Activated CD8-positive, alpha-beta T cell treated with anti-CD3 and anti-CD28 coated beads for 36 hours (primary cell): ENCODE measurements around the gene NFIC. TPM values are rescaled to one million over a fixed set of nuclear protein-coding genes. Genes with fewer than 3 reads are reported as not detected.

Source experiments
- ATAC-seq: fragments of 200-7000 bp; cut with Tn5 transposase; one replicate; pipeline ENCODE4 v1.10.0; 2021; ENCODE audit warnings: mild to moderate bottlenecking, moderate library complexity
- CTCF ChIA-PET: fragments of 350-600 bp; sonication (Branson Sonifier 250); formaldehyde crosslinking; loops from one replicate; lab custom pipeline; 2021; ENCODE audit warnings: antibody characterized with exemption; lab: Charles Lee
- POLR2A ChIA-PET: fragments of 350-600 bp; sonication (Branson Sonifier 250); formaldehyde crosslinking; loops from one replicate; lab custom pipeline; 2021; ENCODE audit warnings: antibody characterized with exemption; lab: Charles Lee
- DNase-seq: peaks from one replicate; pipeline ENCODE4 v3.0.0-alpha.2; 2020
- H3K27ac Mint-ChIP-seq: one replicate; pipeline ENCODE4 v1.8.0; 2021; ENCODE audit warnings: mild to moderate bottlenecking, mixed read lengths
- H3K27me3 Mint-ChIP-seq: one replicate; pipeline ENCODE4 v1.8.0; 2021; ENCODE audit warnings: mixed read lengths
- H3K36me3 Mint-ChIP-seq: one replicate; pipeline ENCODE4 v1.8.0; 2021; ENCODE audit warnings: low read depth, mixed read lengths
- H3K4me1 Mint-ChIP-seq: one replicate; pipeline ENCODE4 v1.8.0; 2021; ENCODE audit warnings: low read depth, mixed read lengths
- H3K4me3 Mint-ChIP-seq: one replicate; pipeline ENCODE4 v1.8.0; 2021; ENCODE audit warnings: mild to moderate bottlenecking, moderate library complexity, mixed read lengths
- H3K9me3 Mint-ChIP-seq: one replicate; pipeline ENCODE4 v1.8.0; 2021; ENCODE audit warnings: mixed read lengths
- intact Hi-C: fragments of 100-400 bp; cut with micrococcal nuclease; formaldehyde crosslinking; loops from one replicate; pipeline ENCODE4 v1.10.0; 2022
- total RNA-seq, 2 experiments: library from RNA; stranded (reverse); gene quantifications; one replicate each; pipeline ENCODE4 v1.2.3, GENCODE V29; 2021
- TF ChIP-seq, protein P1 (sequence below): fragments of 200-600 bp; IDR thresholded peaks from one replicate; pipeline ENCODE4 v1.8.0; 2022; ENCODE audit warnings: antibody characterized with exemption, mild to moderate bottlenecking

NFIC gene
- total RNA-seq, 2 experiments from 2014 or later: 19.0 to 20.8 TPM

DNA sequence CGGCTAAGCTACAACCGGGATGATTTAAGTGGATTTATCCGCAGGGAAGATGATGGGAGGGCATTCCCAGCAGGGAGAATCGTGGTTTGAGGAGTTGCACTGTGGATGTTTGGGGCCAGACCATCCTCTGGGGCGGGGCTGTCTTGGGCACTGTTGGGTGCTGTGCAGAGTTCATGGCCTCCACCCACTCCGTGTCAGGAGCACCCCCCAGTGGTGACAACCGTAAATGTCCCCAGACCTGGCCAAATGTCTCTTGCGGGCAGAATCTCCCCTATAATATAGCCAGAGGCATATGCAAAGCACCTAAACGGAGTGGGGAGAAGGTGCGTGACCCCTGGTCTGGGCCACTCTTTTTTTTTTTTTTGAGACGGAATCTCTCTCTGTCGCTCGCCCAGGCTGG, 73.7 kb downstream of the NFIC start:
- H3K36me3 Mint-ChIP-seq: peaks cover 7% of the 10 kb centered on the region
- ATAC-seq (peak; percentile 63), DNase-seq (peak; percentile 76)
- H3K4me3 Mint-ChIP-seq: no peak overlapping the region
- H3K27me3 Mint-ChIP-seq: no peaks in the 10 kb centered on the region
- TF ChIP-seq, protein P1, sequence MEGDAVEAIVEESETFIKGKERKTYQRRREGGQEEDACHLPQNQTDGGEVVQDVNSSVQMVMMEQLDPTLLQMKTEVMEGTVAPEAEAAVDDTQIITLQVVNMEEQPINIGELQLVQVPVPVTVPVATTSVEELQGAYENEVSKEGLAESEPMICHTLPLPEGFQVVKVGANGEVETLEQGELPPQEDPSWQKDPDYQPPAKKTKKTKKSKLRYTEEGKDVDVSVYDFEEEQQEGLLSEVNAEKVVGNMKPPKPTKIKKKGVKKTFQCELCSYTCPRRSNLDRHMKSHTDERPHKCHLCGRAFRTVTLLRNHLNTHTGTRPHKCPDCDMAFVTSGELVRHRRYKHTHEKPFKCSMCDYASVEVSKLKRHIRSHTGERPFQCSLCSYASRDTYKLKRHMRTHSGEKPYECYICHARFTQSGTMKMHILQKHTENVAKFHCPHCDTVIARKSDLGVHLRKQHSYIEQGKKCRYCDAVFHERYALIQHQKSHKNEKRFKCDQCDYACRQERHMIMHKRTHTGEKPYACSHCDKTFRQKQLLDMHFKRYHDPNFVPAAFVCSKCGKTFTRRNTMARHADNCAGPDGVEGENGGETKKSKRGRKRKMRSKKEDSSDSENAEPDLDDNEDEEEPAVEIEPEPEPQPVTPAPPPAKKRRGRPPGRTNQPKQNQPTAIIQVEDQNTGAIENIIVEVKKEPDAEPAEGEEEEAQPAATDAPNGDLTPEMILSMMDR: peak; percentile 65
- peaks cover 9% of the 10 kb centered on the region for H3K4me1 Mint-ChIP-seq
- intact Hi-C loops: no loop called here
- ChIA-PET POLR2A (interaction anchor here (1.0 kb wide), 1 partner anchor 135 kb away, joined by 3 read pairs; no protein-coding TSS in a partner anchor), CTCF (interaction anchor here (1.0 to 3.4 kb wide), 5 partner anchors 10 to 142 kb away, joined by 3 to 16 read pairs (median 4); no protein-coding TSS in a partner anchor)
- H3K27ac Mint-ChIP-seq: no peak overlapping the region
- H3K9me3 Mint-ChIP-seq: no peaks in the 10 kb centered on the region

DNA sequence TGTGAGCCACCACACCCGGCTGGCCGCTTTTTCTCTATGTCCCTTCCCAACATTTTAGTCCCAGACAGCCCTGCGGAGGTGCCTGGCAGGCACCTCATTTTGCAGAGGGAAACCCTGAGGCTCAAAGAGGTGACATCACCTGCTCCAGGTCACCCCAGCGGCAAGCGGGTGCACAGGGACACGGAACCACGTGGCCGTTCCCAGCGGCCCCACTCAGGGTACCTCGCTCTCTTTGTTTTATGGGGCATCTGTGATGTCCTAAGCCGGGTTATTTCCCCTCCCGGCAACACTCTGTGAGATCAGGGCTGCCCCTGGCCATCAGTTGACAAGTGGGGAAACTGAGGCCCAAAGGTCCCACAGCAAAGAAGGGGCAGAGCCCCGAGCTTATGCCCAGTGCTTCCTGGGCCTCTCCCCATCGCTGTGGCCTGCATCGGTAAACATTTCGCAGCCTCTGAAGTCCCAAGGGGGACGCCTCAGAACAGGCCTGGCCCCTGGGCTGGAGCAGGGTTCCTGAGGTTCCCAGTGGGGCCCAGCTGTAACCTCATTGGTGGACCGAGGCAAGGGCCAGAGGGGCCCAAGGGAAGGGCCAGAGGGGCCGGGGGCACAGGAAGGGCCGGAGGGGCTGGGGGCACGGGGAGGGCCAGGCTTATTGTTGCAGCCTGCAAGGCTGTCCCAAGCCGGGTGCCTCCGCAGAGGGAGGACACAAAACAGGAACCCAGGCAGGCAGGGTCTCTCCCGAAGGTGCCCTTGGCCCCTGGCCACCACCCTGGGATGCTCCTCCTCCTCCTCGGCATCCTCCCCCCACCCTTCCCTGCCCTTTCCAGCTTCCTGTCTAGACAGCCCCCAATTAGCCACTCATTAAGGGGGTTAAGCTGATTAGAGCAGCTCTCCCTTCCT, 75.0 kb downstream of the NFIC start:
- CTCF ChIA-PET: interaction anchor here (3.4 kb wide), 1 partner anchor 11 kb away, joined by 16 read pairs; no protein-coding TSS in a partner anchor
- POLR2A ChIA-PET: no interaction called here
- no peak overlapping the region for H3K27ac Mint-ChIP-seq
- intact Hi-C loops: no loop called here
- peaks cover 3% of the 10 kb centered on the region for H3K36me3 Mint-ChIP-seq
- H3K9me3 Mint-ChIP-seq: no peaks in the 10 kb centered on the region
- TF ChIP-seq, protein P1: no peak
- H3K4me1 Mint-ChIP-seq: peaks cover 6% of the 10 kb centered on the region
- ATAC-seq (no peak), DNase-seq (no peak)
- no peaks in the 10 kb centered on the region for H3K27me3 Mint-ChIP-seq
- no peak overlapping the region for H3K4me3 Mint-ChIP-seq

DNA sequence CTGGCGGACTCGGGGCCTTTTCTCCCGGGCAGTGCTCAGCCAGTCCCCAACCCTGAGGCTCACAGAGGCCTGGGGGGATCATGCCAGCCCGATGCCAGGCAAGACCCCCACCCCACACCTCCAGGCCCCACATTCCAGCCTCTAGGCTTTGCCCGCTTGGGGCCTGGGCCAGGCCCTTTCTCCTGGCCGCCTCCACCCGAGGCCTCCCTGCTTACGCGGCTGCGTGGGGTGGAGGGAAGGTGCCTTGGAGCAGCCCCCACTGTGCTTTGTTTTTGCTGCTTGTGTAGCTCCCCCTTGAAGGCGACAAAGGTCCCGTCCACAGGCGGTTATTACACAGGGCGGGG, 75.6 kb downstream of the NFIC start:
- Mint-ChIP-seq H3K27ac (no peak overlapping the region), H3K36me3 (peaks cover 3% of the 10 kb centered on the region)
- POLR2A ChIA-PET: no interaction called here

DNA sequence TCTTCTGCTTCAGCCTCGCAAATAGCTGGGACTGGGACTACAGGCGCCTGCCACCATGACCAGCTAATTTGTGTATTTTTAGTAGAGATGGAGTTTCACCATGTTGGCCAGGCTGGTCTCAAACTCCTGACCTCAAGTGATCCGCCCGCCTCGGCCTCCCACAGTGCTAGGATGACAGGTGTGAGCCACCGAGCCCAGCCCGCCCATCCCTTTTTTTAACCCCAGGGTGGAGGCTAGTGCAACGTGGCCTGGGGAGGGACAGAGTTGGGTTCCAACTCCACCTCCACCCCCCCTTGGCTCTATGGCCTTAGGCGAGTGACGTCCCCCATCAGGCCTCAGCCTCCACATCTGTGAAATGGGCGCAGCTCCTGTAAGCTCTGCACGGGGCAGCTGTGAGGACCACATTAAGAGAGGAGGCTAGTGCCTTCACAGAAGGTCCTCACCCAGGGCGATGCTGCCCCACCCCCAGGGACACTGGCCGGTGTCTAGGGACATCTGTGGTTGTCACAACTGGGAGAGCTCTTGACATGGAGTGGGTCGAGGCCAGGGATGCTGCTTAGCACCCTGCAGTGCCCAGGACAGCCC, 76.2 kb downstream of the NFIC start:
- DNase-seq (no peak), ATAC-seq (no peak)
- TF ChIP-seq, protein P1: no peak
- no peak overlapping the region for H3K4me3 Mint-ChIP-seq
- peaks cover 3% of the 10 kb centered on the region for H3K36me3 Mint-ChIP-seq
- ChIA-PET POLR2A (no interaction called here), CTCF (interaction anchor here (0.9 kb wide), 1 partner anchor 13 kb away, joined by 3 read pairs; no protein-coding TSS in a partner anchor)
- peaks cover 6% of the 10 kb centered on the region for H3K4me1 Mint-ChIP-seq
- H3K27ac Mint-ChIP-seq: no peak overlapping the region
- H3K27me3 Mint-ChIP-seq: no peaks in the 10 kb centered on the region
- no peaks in the 10 kb centered on the region for H3K9me3 Mint-ChIP-seq
- intact Hi-C loops: no loop called here

More for the DNA sequence above, 75.6 kb downstream of the NFIC start:
- DNase-seq (no peak), ATAC-seq (no peak)
- no peak overlapping the region for H3K4me3 Mint-ChIP-seq
- no peaks in the 10 kb centered on the region for H3K9me3 Mint-ChIP-seq
- H3K4me1 Mint-ChIP-seq: peaks cover 6% of the 10 kb centered on the region
- TF ChIP-seq, protein P1: no peak
- CTCF ChIA-PET: interaction anchor here (3.4 kb wide), 1 partner anchor 12 kb away, joined by 16 read pairs; no protein-coding TSS in a partner anchor
- intact Hi-C loops: no loop called here
- no peaks in the 10 kb centered on the region for H3K27me3 Mint-ChIP-seq
